OCI-LY1 (cell line): ENCODE data around the gene OTOG.

Source experiments
- H2AFZ ChIP-seq: fragments of 200-600 bp; sonication (generic), shearing (Covaris generic); 2 replicates; pipeline ENCODE4 v1.6.0; 2014; ENCODE audit warnings: antibody characterized with exemption, mild to moderate bottlenecking, low read length
- H3F3A ChIP-seq: fragments of 200-600 bp; sonication (generic), shearing (Covaris generic); 2 replicates; pipeline ENCODE4 v1.6.0; 2014; ENCODE audit warnings: mild to moderate bottlenecking, antibody characterized with exemption, low read length, moderate library complexity; ENCODE audit not compliant: insufficient read depth
- H3K27ac ChIP-seq: fragments of 200-600 bp; sonication (generic); 2 replicates; pipeline ENCODE4 v1.5.1; 2014; ENCODE audit warnings: low read length, mixed run types, mild to moderate bottlenecking, low read depth; ENCODE audit not compliant: poor library complexity, severe bottlenecking
- H3K27me3 ChIP-seq: fragments of 200-600 bp; sonication (generic); 2 replicates; pipeline ENCODE4 v1.6.0; 2014; ENCODE audit warnings: antibody characterized with exemption, mild to moderate bottlenecking, low read length, moderate library complexity; ENCODE audit not compliant: insufficient read depth
- H3K36me3 ChIP-seq: fragments of 200-600 bp; sonication (generic); 2 replicates; pipeline ENCODE4 v1.6.1; 2014; ENCODE audit warnings: mild to moderate bottlenecking, antibody characterized with exemption, low read length, moderate library complexity, mixed read lengths; ENCODE audit not compliant: insufficient read depth
- H3K4me1 ChIP-seq: fragments of 200-600 bp; sonication (generic); 2 replicates; pipeline ENCODE4 v1.5.1; 2014; ENCODE audit warnings: mild to moderate bottlenecking, low read length, moderate library complexity; ENCODE audit not compliant: insufficient read depth, severe bottlenecking
- H3K4me2 ChIP-seq: fragments of 200-600 bp; sonication (generic), shearing (Covaris generic); 2 replicates; pipeline ENCODE4 v1.6.1; 2014; ENCODE audit warnings: low read length
- H3K4me3 ChIP-seq: fragments of 200-600 bp; sonication (generic); 2 replicates; pipeline ENCODE4 v1.5.1; 2014; ENCODE audit warnings: low read length, low read depth, mild to moderate bottlenecking, mixed read lengths; ENCODE audit not compliant: poor library complexity, severe bottlenecking
- H3K79me2 ChIP-seq: fragments of 200-600 bp; shearing (Covaris generic); 2 replicates; pipeline ENCODE4 v1.6.1; 2016; ENCODE audit warnings: mixed run types, low read length, mixed read lengths; ENCODE audit not compliant: insufficient read depth
- H3K9ac ChIP-seq: fragments of 200-600 bp; sonication (generic), shearing (Covaris generic); 2 replicates; pipeline ENCODE4 v1.6.1; 2014; ENCODE audit warnings: mild to moderate bottlenecking, low read length, mixed read lengths
- H3K9me2 ChIP-seq: fragments of 200-600 bp; sonication (generic), shearing (Covaris generic); 2 replicates; pipeline ENCODE4 v1.6.1; 2014; ENCODE audit warnings: low read depth, mild to moderate bottlenecking, low read length, mixed read lengths
- H3K9me3 ChIP-seq: fragments of 200-600 bp; shearing (Covaris generic); 2 replicates; pipeline ENCODE4 v1.6.1; 2014; ENCODE audit warnings: low read length, mixed read lengths
- H4K20me1 ChIP-seq: fragments of 200-600 bp; sonication (generic), shearing (Covaris generic); 2 replicates; pipeline ENCODE4 v1.6.0; 2016; ENCODE audit warnings: mild to moderate bottlenecking, low read length; ENCODE audit not compliant: insufficient read depth
- EZH2 ChIP-seq: fragments of 200-600 bp; sonication (generic), shearing (Covaris generic); IDR thresholded peaks from 2 replicates; pipeline ENCODE4 v1.8.0; 2017; ENCODE audit warnings: borderline replicate concordance, mixed run types, mild to moderate bottlenecking, antibody characterized with exemption, low read length, moderate library complexity, mixed read lengths
- TF ChIP-seq, protein P1 (sequence below): fragments of 200-600 bp; sonication (generic), shearing (Covaris generic); IDR thresholded peaks from 2 replicates; pipeline ENCODE4 v1.5.1; 2017; ENCODE audit warnings: mild to moderate bottlenecking, antibody characterized with exemption, low read length, moderate library complexity, mixed read lengths

OTOG gene

DNA sequence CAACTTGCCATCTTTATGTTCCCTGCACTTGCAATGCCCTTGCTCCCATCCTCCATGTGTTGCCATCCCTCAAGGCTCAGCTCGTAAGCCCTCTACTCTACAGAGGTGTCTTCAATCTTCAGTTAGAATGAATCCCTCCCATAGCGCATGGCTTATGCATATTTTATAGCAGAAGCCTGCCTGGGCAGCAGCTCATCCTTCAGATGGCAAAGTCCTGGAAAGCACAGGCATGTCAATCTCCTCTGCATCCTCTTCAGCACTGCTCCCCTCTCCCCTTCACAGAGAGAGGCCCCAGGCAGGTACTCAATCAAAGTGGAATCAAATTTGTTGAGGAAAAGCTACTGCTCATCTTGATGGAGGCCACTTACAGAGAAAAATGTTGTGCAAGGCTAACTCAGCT, 39.3 kb upstream of the OTOG start:
- TF ChIP-seq, protein P1, sequence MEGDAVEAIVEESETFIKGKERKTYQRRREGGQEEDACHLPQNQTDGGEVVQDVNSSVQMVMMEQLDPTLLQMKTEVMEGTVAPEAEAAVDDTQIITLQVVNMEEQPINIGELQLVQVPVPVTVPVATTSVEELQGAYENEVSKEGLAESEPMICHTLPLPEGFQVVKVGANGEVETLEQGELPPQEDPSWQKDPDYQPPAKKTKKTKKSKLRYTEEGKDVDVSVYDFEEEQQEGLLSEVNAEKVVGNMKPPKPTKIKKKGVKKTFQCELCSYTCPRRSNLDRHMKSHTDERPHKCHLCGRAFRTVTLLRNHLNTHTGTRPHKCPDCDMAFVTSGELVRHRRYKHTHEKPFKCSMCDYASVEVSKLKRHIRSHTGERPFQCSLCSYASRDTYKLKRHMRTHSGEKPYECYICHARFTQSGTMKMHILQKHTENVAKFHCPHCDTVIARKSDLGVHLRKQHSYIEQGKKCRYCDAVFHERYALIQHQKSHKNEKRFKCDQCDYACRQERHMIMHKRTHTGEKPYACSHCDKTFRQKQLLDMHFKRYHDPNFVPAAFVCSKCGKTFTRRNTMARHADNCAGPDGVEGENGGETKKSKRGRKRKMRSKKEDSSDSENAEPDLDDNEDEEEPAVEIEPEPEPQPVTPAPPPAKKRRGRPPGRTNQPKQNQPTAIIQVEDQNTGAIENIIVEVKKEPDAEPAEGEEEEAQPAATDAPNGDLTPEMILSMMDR: no peak
- H3K9ac ChIP-seq: no peak overlapping the region
- H3K4me2 ChIP-seq: no peak overlapping the region
- H3K4me1 ChIP-seq: no peaks in the 10 kb centered on the region
- no peaks in the 10 kb centered on the region for H3K27me3 ChIP-seq
- no peak overlapping the region for H3K4me3 ChIP-seq
- no peaks in the 10 kb centered on the region for H3K9me2 ChIP-seq
- H4K20me1 ChIP-seq: no peaks in the 10 kb centered on the region
- no peaks in the 10 kb centered on the region for H3K36me3 ChIP-seq
- no peaks in the 10 kb centered on the region for H3K79me2 ChIP-seq
- no peak overlapping the region for H3K27ac ChIP-seq
- H3F3A ChIP-seq: no peaks in the 10 kb centered on the region
- no peaks in the 10 kb centered on the region for H3K9me3 ChIP-seq
- H2AFZ ChIP-seq: no peak overlapping the region

- Histone ChIP-seq H3K9ac (no peak overlapping the region), H3K9me3 (no peaks in the 10 kb centered on the region), H3K27ac (no peak overlapping the region), H3K27me3 (no peaks in the 10 kb centered on the region), H3K4me1 (no peaks in the 10 kb centered on the region), H2AFZ (no peak overlapping the region), H3F3A (no peaks in the 10 kb centered on the region), H3K4me3 (no peak overlapping the region), H3K9me2 (no peaks in the 10 kb centered on the region), H3K36me3 (no peaks in the 10 kb centered on the region), H3K79me2 (no peaks in the 10 kb centered on the region), H4K20me1 (no peaks in the 10 kb centered on the region), H3K4me2 (no peak overlapping the region)
- no peak for TF ChIP-seq EZH2
- TF ChIP-seq, protein P1: no peak
Measured at GRCh38 chr11:17508306-17508705, 38.8 kb upstream of the OTOG start.

GRCh38 chr11:17508791-17509190, 38.3 kb upstream of the OTOG start:
- no peaks in the 10 kb centered on the region for H4K20me1 ChIP-seq
- H2AFZ ChIP-seq: no peak overlapping the region
- TF ChIP-seq, protein P1: no peak
- no peak for TF ChIP-seq EZH2
- H3K9ac ChIP-seq: no peak overlapping the region
- no peak overlapping the region for H3K27ac ChIP-seq
- no peaks in the 10 kb centered on the region for H3F3A ChIP-seq
- H3K9me2 ChIP-seq: no peaks in the 10 kb centered on the region
- H3K4me2 ChIP-seq: no peak overlapping the region
- no peaks in the 10 kb centered on the region for H3K79me2 ChIP-seq
- H3K9me3 ChIP-seq: no peaks in the 10 kb centered on the region
- H3K4me1 ChIP-seq: no peaks in the 10 kb centered on the region
- H3K27me3 ChIP-seq: no peaks in the 10 kb centered on the region
- H3K4me3 ChIP-seq: no peak overlapping the region
- no peaks in the 10 kb centered on the region for H3K36me3 ChIP-seq
